NCI-H2029 (cell line): Measurements from ENCODE around the gene AJUBA.

Experiments
- DNase-seq: peaks from one replicate; lab custom pipeline; 2025; lab: John Stamatoyannopoulos, UW

The AJUBA gene

GRCh38 chr14:22935156-22935555 is 47.2 kb downstream of the AJUBA start:
- no peak for DNase-seq

GRCh38 chr14:22932146-22932545 is 50.2 kb downstream of the AJUBA start:
- no peak for DNase-seq

GRCh38 chr14:22929961-22930364 is 52.4 kb downstream of the AJUBA start:
- no peak for DNase-seq

GRCh38 chr14:22929104-22929960 is 53.0 kb downstream of the AJUBA start, which contains the start of gene PRMT5:
Gene PRMT5 (minus strand): TSS chr14:22929376. CDS start chr14:22929361, 15 bp downstream.
- peak; percentile 100 for DNase-seq

- DNase-seq: no peak
Measured at GRCh38 chr14:22928237-22929103, 53.9 kb downstream of the AJUBA start.

- DNase-seq: no peak
Measured at GRCh38 chr14:22926316-22926715, 56.0 kb downstream of the AJUBA start.

GRCh38 chr14:22925513-22925912 is 56.8 kb downstream of the AJUBA start:
- no peak for DNase-seq

- DNase-seq: no peak
Measured at GRCh38 chr14:22923746-22924145, 58.6 kb downstream of the AJUBA start.

DNA sequence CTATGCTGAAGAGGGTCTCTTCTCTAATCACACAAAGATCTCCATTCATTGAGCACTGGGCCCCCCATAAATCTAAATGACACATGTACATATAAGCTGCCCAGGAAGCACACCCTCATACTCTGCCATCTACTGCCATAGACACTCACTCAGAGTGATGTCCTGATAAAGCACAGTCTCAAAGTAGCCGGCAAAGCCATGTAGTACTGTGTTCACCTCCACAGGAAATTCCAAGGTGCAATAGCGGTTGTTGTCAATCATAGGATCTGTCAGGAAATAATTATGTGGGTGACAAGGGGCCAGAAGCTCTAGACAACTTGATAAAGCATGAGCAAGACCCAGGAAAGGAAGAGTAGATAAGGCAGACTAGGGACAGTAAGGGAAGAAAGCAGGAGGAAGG is 60.1 kb downstream of the AJUBA start:
- DNase-seq: no peak
